Stimulated activated CD4-positive, alpha-beta T cell treated with anti-CD3 and anti-CD28 coated beads, Interleukin-15, amount 100 ng/mL, for 1 hour (primary cell): ENCODE results near the gene OCLN.
A peak's percentile ranks its signal among the peaks of the same experiment; 100 is the strongest.
"Not testable (repeated sequence)": the region's sequence is repeated elsewhere in the genome, so short reads cannot be mapped to it uniquely, and the experiment has no call there.

Experiments
- DNase-seq, 2 donors: peaks; one replicate each; pipeline ENCODE4 v3.0.0-alpha.2; 2020; ENCODE audit warnings: low read depth in 1 of 2, low spot score in 1 of 2

The OCLN gene

GRCh38 chr5:69527128-69527770 is 34.7 kb downstream of the OCLN start:
- DNase-seq, result no peak

GRCh38 chr5:69528035-69528434 is 35.4 kb downstream of the OCLN start:
- DNase-seq, result no peak

GRCh38 chr5:69528609-69529008 is 36.0 kb downstream of the OCLN start:
- no peak for DNase-seq

GRCh38 chr5:69530561-69531405 is 38.2 kb downstream of the OCLN start:
- DNase-seq, result no peak

- DNase-seq, result no peak
These were observed 38.8 kb downstream of the OCLN start for GRCh38 chr5:69531406-69531801.

- DNase-seq, result not testable (repeated sequence)
These were observed 45.3 kb downstream of the OCLN start for GRCh38 chr5:69537911-69538310.

GRCh38 chr5:69538735-69539134 is 46.1 kb downstream of the OCLN start:
- not testable (repeated sequence) for DNase-seq

GRCh38 chr5:69541347-69541746 is 48.8 kb downstream of the OCLN start:
- DNase-seq, result not testable (repeated sequence)

GRCh38 chr5:69542838-69543618 is 50.4 kb downstream of the OCLN start:
- not testable (repeated sequence) for DNase-seq

- not testable (repeated sequence) for DNase-seq
These were observed 52.0 kb downstream of the OCLN start for GRCh38 chr5:69544602-69545001.

GRCh38 chr5:69559908-69560330 is 67.3 kb downstream of the OCLN start, which contains the start of gene GTF2H2C:
Gene GTF2H2C (plus strand): TSS chr5:69560191. CDS start chr5:69565133, 4,942 bp downstream.
- DNase-seq, result peak; percentile 45 to 55

GRCh38 chr5:69560587-69561431 is 68.2 kb downstream of the OCLN start:
- not testable (repeated sequence) for DNase-seq

- DNase-seq, result not testable (repeated sequence)
These were observed 73.6 kb downstream of the OCLN start for GRCh38 chr5:69566172-69566571.

GRCh38 chr5:69568072-69568471 is 75.5 kb downstream of the OCLN start:
- DNase-seq, result not testable (repeated sequence)

- DNase-seq, result not testable (repeated sequence)
These were observed 90.8 kb downstream of the OCLN start for GRCh38 chr5:69583356-69583755.

- DNase-seq, result not testable (repeated sequence)
These were observed 103.7 kb downstream of the OCLN start for GRCh38 chr5:69596114-69596840.

- not testable (repeated sequence) for DNase-seq
These were observed 109.4 kb downstream of the OCLN start for GRCh38 chr5:69601947-69602346.

- DNase-seq, result not testable (repeated sequence)
These were observed 114.2 kb downstream of the OCLN start for GRCh38 chr5:69606839-69607238.
